HG03064 (cell line): ENCODE measurements around the gene EPM2A.
"Not testable (repeated sequence)": the region's sequence is repeated elsewhere in the genome, so short reads cannot be mapped to it uniquely, and the experiment has no call there.

Source experiments
- ATAC-seq: cut with Tn5 transposase; IDR thresholded peaks from one replicate; pipeline ENCODE4 v1.9.1; 2021; ENCODE audit warnings: low read depth; ENCODE audit not compliant: unreplicated experiment

Gene EPM2A

DNA sequence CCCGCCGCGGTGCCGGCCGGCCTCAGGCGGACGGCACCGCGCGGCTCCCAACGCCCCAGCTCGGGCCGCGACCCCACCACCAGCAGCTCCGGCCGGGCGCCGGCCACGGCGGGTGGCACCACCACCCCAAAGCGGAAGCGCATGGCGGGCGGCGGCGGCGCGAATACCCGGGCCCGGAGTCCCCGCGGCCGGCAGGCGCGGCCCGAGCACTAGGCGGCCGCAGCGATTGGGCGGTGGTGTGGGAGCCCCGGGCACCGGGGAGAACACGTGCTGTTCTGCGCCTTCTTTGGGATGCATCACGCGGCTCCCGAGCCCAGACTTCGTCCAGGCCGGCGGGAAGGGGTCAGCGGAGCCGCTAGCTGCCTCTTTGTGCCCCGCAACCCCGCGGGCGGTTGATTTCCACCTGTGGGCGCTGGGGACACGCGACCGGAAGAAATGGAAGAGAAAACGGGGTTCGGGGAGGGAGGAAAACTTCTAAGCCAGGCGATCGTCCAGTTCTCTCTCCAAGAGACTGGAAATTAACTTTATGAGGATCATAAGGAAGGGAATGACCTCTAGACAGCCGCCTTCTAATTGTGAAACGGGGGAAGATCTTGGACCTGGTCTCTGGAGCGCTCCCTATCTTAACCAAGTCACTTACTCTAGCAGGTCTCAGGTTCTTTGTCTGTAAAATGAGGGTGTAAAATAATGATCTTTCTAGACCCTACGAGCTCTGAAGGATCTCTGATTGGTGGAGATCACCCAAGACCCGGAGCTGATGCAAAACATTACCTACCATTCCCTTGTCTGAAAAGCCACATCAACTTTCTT is at the start of gene EPM2A:
Gene EPM2A (minus strand): TSS at position 165 of the 810 bp plus-strand sequence. CDS start 22 bp downstream, at position 143.
- ATAC-seq: peak; percentile 68

DNA sequence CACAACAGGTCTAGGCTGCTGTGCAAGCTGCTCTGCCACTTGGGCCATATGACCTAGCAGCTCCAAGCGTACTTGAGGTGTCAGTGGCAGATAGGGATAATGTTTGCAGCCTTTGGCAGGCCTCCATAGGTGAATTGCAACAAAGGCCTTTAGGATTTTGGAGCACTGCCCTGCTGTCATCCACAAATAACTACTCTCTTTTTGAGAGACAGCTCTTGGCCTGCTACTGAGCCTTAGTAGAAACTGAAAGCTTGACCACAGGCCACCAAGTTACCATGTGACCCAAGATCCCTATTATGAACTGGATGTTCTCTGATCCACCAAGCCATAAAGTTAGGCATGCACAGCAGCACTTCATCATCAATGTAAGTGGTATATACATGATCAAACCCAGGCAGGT is 49.4 kb upstream of the EPM2A start:
- ATAC-seq: peak; percentile 85

DNA sequence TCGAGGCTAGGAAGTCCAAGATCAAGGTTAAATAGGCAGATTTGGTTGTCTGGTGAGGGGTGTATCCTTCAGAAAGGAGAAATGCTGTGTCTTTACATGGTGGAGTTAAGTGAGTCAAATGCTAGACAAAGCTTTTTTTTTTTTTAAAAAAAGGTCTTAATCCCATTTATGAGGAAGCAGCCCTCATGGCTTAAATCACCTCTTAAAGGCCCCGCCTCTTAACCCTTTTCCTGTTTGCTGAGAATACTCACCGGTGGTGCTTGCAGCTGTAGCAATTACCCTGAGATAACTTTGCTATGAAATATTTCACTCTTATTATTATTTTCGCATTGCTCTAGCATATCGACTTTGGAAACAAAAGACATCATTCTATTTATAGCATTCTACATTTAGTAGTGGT is 48.5 kb upstream of the EPM2A start:
- no peak for ATAC-seq

DNA sequence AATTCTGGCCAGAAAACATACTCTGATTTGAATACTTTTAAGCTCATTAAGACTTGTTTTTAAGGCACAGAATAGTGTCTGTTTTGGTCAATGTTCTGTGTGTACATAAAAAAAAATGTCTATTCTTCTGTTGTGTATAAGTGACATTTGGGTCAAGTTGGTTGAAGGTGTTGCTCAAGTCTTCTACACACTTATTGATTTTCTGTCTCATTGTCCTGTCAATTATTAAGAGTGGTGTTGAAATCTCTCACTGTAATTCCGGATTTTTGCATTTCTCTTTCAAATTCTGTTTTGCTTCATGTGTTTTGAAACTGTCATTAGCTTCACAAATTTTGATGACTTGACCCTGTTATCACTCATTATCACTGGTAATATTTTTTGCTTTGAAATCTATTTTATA is 37.5 kb upstream of the EPM2A start:
- ATAC-seq: no peak

DNA sequence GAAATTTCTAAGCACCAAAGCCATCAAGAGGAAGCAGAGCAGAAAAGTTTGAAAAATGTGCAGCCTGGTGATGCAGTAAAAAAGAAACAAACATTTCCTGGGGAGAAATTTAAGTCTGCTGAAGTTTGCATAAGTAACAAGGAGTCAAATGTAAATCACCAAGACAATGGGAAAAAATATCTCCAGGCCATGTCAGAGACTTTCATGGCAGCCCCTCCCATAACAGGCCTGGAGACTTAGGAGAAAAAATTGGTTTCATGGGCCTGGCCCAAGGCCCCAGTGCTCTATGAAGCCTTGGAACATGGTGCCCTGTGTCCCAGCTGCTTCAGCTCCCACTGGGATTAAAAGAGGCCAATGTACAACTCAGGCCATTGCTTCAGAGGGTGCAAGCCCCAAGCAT is 30.1 kb upstream of the EPM2A start:
- ATAC-seq: no peak

DNA sequence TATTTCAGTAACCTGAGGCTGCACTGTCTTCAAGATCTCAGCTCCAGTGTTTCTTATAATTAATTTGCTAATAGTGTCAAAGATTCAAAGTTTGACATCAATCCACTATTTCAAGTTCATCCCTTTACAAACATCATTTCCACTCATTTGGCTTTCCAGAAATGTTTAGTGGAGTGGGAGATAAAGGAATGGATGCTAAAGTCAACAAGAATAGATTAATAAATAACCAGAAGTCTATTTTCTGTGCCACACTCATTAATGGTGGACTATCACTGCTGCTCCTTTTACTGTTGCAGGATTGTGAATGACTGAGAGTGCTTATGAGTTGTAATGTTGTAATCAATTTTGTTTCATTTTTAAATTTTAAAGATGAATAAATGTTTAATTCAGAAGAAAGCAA is 28.4 kb upstream of the EPM2A start:
- ATAC-seq: no peak

DNA sequence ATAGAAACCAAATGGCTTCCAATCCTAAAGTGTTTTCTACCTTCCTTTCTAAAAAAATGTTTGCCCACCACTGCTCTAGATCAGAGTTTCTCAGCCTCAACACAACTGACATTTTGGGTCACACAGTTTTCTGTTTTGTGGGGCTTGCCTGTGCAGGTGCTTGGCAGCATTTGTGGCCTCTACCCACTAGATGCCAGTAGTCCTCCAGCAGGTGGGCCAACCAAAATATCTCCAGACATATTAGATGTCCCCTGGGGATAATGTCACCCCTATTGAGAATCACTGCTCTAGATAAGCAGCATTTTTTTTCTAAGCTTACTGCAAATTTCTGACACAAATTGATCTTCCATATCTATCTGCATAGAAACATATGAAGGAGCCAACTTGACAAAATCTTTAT is 26.3 kb upstream of the EPM2A start:
- no peak for ATAC-seq

DNA sequence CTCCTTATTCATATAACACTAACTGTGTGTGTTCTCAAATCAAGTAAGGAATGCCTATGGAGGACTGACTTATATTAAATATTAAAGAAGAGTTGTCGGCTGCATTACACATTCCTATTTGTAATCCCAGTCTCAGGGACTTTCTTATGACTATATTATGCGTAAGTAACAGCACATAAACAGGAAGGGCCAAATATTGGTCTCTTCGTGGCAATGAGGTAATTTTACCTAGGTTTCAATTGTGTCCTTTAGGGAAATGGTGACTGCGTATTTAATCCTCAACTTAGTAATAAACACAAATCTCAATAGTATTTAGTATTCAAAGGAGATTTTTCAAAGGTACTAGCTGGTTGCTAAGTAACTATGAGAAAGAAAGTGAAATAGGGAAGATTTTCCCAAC is 22.8 kb upstream of the EPM2A start:
- ATAC-seq: no peak

DNA sequence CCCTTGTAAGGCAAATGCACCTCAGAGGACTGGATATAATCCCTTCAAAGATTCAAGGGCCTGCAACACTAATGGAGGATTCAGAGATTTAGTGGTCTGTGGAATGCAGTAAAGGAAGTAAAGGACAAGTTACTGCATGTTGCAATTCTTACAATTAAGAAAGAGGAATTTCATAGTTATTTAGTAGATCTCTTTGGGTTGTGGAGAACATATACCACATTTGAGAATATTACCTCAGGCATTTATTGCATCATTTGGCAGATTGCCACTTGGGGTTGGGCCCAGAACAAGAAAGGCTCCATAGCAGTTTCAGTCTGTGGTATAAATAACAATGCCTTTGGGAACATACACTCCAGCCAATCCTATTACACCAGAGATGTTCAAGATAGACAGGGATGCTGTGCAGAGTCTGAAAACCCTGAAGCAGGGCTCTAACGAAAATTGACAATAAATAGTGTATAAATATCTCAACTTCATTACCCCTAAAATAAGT is 20.9 kb upstream of the EPM2A start:
- ATAC-seq: no peak

DNA sequence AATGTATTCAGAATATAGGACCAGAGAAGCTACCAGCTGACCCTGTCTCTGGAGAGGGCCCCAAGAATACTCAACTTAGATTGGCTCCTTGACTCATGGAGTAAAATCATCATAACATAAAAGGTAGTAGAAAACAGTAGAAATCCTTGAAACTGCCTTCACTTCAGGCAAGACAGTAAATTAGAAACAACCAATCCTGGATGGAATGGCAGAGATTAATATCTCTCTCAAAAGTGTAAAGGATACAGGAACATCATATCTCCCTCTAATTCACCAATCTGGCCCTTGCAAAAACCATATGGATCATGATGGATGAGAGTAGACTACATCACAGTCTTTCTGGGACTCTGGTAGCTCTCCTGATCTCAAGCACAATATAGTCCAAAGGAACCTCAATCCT is 20.4 kb upstream of the EPM2A start:
- no peak for ATAC-seq

DNA sequence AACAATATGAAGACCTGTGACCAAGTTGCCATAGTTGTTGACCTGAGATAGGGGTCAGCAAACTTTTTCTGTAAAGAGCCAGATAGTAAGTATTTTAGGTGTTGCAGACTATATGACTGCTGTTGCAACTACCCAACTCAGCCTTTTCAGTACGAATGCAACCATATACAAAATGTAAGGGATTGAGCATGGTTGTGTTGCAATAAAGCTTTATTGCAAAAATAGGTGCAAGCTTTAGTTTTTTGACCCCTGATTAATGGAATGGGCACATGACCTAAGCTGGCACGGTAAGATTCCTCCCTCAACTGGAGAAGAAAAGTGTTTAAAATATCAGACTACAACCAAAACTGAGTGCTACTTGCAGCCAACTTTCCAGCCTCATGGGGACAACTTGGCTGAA is 17.3 kb upstream of the EPM2A start:
- no peak for ATAC-seq

DNA sequence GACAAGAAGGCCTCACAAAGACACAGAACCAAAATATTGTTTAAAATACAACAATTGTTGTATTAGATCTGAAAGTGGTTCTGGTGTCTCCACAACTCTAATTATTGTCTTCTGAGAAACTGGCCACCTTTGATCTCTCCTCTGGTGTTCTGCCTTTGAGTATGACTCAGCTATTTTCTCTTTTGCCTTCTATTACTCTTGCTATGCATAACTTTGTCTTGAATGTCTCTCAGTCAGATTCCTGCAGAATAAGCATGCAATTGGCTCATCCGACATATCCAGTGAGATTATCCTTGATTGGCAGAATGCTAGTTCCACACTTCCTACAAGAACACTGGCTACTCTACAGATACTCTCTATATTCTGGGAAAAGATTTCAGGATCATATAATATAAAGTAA is 14.3 kb upstream of the EPM2A start:
- ATAC-seq: no peak

DNA sequence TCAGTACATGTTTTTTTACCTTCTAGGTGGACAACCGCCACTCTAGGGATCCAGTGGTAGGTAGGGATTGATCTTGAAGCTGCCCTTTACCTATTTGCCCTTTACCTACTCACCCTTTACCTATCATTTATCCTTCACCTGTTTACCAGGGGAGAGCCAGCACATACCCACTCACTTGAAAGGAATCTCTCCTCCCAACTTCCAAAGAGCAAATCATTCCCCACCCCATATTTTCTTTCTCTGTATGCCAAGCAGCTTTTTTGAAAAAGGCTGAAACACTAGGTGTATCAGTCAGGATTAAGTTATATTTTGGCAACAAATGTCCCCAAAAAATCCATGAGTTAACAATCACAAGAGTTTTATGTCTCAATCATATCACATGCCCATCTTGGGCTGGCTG is 10.5 kb upstream of the EPM2A start:
- ATAC-seq: no peak

DNA sequence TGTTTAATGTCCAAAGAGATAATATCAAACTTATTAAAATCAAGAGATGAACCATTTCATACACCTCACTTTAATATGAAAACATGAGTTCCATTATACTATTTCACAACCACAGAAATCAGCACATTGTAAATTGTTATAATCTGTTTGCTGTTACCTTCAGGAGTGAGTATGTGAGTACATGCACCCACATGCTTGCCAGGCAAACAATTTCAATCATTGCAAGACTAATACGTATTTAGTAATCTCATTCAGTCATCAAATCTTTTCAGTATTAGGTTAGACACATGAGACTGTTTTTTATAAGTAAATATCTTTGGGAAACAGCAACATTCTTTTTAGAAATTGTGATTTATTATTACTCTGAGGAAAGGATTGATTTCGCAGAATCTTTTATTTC is 9.3 kb upstream of the EPM2A start:
- no peak for ATAC-seq

DNA sequence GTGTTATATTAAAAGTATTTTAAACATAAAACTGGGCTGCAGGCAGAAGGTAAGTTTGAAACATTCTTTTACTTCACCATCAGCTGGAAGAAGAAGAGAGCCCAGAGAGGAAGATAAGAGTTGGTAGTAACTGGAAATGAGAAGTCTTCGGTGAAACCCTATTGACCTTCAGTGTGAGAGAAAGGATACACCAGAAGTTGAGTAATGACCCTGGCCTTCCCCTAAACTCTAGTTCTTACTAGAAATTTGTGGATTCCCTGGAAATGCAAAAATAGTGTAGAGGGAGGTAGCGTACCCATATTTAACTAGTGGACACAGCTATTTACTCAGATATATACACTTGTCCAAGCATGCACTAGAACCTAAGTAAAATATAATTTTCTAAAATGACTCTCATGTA is 8.0 kb upstream of the EPM2A start:
- ATAC-seq: no peak

DNA sequence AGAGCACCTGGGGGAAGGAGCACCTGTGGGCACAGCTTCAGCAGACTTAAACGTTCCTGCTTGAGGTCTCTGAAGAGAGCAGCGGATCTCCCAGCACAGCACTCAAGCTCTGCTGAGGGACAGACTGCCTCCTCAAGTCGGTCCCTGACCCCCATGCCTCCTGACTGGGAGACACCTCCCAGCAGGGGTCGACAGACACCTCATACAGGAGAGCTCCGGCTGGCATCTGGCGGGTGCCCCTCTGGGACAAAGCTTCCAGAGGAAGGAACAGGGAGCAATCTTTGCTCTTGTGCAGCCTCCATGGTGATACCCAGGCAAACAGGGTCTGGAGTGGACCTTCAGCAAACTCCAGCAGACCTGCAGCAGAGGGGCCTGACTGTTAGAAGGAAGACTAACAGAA is 7.2 kb upstream of the EPM2A start:
- ATAC-seq: not testable (repeated sequence)

DNA sequence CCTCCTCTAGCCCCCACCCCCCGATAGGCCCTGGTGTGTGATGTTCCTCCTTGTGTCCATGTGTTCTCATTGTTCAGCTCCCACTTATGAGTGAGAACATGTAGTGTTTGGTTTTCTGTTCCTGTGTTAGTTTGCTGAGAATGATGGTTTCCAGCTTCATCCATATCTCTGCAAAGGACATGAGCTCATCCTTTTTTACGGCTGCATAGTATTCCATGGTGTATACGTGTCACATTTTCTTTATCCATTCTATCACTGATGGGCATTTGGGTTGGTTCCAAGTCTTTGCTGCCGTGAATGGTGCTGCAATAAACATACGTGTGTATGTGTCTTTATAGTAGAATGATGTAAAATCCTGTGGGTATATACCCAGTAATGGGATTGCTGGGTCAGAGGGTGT is 4.4 kb upstream of the EPM2A start:
- ATAC-seq: not testable (repeated sequence)

DNA sequence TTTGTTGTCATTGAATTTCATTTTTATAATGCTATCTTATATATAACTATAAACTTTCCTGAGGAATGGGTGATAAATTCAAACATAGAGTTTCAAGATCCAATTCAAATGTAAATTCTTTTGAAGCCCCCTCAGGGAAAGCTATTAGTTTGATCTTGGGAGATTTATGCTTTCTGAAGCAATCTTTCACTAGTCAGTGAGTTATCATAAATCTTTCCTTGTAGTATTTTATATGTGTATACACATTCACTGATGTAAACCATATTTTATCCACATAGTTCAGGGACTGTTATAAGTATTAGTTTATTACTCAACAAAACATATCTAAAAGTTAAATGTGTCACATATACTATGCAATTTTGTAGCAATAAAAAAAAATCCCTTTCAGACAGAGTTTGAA is 2.9 kb upstream of the EPM2A start:
- no peak for ATAC-seq

DNA sequence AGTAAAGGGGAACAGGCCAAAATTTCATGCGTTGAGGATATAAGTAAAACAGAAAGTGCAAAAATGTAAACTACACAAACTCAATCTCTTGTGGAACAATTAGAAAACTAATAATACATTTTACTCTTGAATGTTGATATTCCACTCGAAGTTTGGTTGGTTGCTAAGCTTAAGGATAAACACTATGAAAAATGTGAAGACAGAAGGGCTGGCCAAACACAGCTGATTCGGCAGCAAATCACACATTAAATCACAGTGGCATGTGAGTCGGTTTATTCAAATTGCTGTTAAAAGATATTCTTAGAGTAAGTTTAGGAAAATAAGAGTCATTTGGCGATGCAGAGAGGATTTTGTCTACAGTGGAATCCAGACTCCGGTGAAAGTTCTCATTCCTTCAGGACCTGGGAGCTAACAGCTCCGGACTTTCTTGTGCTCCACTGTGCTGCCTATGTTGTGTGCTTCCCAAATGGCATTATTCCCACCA is 1.4 kb upstream of the EPM2A start:
- no peak for ATAC-seq

DNA sequence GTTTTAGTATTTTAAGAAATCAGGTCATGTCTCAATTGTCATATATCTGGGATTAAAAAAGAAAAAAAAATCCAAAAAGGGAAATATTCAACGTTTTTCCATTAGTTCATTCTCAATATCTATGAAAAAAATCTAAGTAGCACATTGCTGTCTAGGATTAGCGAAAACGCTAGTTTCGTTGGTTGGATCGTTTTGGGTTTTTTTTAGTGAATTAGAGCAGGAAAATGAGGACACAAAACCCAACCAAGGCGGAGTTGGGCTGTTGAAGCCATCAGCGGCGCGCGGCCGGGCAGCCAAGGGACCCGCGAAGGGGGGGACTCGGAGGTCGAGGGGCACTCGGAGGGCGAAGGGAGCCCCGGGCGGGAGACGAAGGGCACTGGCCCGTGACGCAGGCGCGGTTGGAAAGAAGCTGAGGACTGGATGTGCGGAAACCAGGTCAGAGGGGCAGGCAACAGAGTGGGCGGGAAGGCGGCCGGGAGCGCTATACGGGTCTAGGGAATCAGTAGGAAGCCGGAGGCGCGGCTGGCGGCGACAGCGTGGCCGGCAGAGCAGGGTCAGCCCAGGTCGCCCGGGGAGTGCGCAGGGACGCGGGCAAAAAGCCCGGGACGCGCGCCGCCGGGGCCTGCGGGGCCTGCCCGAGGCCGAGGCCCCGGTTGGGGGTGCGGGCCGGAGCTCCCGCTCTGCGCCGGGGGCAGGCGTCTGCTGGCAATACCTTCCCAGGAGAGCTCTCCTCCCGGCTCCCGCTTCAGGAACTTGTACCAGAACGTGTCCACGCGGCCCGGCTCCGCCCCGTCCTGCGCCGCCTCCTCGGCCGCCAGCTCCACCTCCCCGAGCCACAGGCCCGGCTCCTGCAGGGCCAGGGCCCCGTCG is 599 bp downstream of the EPM2A start:
- ATAC-seq: peak; percentile 66

DNA sequence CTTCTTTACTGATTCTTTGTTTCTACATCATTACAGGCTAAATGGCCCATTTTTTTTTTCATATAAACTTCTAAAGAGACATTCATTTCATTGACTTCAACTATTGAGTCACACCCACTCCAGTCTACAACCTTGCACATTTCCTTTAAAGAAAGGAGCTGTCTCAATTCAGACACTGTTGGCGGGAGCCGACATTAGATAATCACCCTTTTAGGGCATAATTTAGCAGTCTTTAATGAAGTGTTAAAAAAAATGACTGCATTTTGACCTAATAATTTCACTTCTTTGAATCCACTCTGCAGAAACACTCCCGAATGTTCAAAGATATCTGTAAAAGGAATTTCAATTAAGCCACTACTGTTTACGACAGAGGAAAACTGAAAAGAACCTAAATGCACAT is 1.5 kb downstream of the EPM2A start:
- no peak for ATAC-seq

DNA sequence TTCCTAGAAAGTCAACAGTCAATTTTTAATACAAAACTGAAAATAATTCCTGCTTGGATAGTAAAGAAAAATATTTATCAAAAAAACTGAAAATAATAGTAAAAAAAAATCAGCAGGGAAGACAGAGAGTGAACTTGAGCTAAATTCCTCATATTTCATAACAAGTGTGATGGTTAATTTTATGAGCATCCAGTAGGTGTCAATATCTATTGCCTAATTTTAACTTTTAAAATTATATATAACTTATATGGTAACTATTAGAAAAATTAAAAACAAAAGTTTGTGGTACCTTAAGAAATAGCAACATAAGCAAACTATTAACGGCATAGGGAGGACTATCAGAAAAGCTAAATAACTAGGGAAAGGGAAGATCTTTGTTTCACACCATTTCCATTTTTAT is 2.1 kb downstream of the EPM2A start:
- ATAC-seq: no peak
